ENCODE data around the gene ARID4B.
A peak's percentile ranks its signal among the peaks of the same experiment; 100 is the strongest.
"Not testable (repeated sequence)": the region's sequence is repeated elsewhere in the genome, so short reads cannot be mapped to it uniquely, and the experiment has no call there.

Gene ARID4B

DNA sequence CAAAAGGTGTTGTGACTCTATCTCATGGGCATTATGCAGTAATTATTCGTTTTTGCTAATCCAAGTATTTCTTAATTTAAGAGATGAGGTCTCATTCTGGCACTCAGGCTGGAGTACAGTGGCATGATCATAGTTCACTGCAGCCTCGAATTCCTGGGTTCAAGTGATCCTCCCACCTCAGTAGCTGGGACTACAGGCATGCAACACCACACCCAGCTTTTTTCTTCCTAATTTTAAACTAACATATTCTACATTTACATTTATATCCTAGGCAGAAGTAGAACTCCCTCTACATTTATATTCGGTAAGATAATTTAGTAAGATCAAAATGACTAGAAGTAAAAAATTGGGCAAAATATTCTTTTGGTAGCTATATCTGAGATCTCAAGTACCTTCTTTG, 116.5 kb downstream of the ARID4B start:
- DNase-seq: no peak
- Mint-ChIP-seq H3K27me3 (ENCODE audit: low read depth, poor library complexity) (no peaks in the 10 kb centered on the region), H3K36me3 (ENCODE audit: low read depth) (peaks cover 52% of the 10 kb centered on the region), H3K4me3 (no peak overlapping the region), H3K9me3 (no peaks in the 10 kb centered on the region), H3K27ac (no peak overlapping the region), H3K4me1 (no peaks in the 10 kb centered on the region)
- TF ChIP-seq, protein P1, sequence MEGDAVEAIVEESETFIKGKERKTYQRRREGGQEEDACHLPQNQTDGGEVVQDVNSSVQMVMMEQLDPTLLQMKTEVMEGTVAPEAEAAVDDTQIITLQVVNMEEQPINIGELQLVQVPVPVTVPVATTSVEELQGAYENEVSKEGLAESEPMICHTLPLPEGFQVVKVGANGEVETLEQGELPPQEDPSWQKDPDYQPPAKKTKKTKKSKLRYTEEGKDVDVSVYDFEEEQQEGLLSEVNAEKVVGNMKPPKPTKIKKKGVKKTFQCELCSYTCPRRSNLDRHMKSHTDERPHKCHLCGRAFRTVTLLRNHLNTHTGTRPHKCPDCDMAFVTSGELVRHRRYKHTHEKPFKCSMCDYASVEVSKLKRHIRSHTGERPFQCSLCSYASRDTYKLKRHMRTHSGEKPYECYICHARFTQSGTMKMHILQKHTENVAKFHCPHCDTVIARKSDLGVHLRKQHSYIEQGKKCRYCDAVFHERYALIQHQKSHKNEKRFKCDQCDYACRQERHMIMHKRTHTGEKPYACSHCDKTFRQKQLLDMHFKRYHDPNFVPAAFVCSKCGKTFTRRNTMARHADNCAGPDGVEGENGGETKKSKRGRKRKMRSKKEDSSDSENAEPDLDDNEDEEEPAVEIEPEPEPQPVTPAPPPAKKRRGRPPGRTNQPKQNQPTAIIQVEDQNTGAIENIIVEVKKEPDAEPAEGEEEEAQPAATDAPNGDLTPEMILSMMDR (IDR thresholded peaks at IDR 0.05): no peak

- no peaks in the 10 kb centered on the region for H3K27me3 Mint-ChIP-seq (ENCODE audit: low read depth, poor library complexity)
Measured at GRCh38 chr1:235207209-235207565, 120.8 kb downstream of the ARID4B start.

DNA sequence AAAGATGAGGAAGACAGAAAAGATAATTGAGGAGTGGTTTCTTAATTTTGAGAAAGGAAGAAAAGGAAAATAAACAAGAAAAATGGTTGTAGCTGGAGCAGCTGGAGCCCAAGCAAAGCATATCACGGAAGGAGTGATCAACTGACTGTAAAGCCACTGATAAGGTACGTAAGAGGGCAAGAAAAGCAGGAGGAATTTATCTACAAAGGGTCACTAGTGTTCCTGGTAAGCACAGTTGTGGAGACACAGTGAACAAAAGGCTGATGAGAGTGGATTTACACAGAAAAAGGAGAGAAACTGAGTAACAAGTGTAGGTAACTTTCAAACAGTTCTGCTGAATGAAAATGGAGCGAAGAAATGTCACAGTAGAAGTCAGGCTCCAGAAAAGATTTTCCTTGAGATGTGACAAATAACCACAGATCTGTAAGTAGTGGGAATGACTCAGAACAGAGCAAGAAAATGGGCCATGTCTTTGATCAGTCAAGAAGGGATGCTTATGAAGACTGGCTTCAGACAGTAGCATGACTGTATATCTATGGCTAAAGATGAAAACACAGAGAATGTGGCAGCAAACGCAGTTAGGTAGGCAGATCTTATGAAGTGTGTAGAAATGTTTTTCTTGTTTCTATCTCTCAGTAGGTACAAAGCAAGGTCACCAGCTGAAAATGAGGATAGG, 121.3 kb downstream of the ARID4B start:
- no peak overlapping the region for H3K4me3 Mint-ChIP-seq
- H3K27me3 Mint-ChIP-seq (ENCODE audit: low read depth, poor library complexity): no peaks in the 10 kb centered on the region
- H3K36me3 Mint-ChIP-seq (ENCODE audit: low read depth): peaks cover 60% of the 10 kb centered on the region
- no peak for DNase-seq
- peak overlapping the region; percentile 85 for H3K27ac Mint-ChIP-seq
- H3K4me1 Mint-ChIP-seq: no peaks in the 10 kb centered on the region
- no peaks in the 10 kb centered on the region for H3K9me3 Mint-ChIP-seq
- TF ChIP-seq, protein P1 (IDR thresholded peaks at IDR 0.05): no peak

More at GRCh38 chr1:235207209-235207565, 120.8 kb downstream of the ARID4B start:
- TF ChIP-seq, protein P1 (IDR thresholded peaks at IDR 0.05): no peak
- H3K4me3 Mint-ChIP-seq: no peak overlapping the region
- no peaks in the 10 kb centered on the region for H3K4me1 Mint-ChIP-seq
- H3K9me3 Mint-ChIP-seq: no peaks in the 10 kb centered on the region
- no peak for DNase-seq
- H3K27ac Mint-ChIP-seq: peak overlapping the region; percentile 49
- peaks cover 66% of the 10 kb centered on the region for H3K36me3 Mint-ChIP-seq (ENCODE audit: low read depth)

DNA sequence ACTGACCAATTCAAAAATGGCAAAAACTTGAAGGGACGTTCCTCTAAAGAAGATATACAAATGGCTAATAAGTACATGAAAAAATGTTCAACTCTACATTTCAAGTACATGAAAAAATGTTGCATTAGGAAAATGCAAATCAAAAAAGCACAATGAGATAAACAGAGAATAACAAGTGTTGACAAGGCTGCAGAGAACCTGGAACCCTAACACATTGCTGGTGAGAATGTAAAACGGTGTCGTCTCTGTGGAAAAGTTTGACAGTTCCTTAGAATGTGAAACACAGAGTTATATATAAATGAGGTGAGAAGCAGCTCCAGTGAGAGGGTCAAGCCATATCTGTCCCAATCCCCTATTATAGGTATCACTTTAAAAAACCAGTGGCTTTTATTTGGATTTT, 122.3 kb downstream of the ARID4B start:
- Mint-ChIP-seq H3K27ac (no peak overlapping the region), H3K4me1 (no peaks in the 10 kb centered on the region), H3K4me3 (no peak overlapping the region), H3K27me3 (ENCODE audit: low read depth, poor library complexity) (no peaks in the 10 kb centered on the region), H3K36me3 (ENCODE audit: low read depth) (peaks cover 56% of the 10 kb centered on the region), H3K9me3 (no peaks in the 10 kb centered on the region)
- TF ChIP-seq, protein P1 (IDR thresholded peaks at IDR 0.05): no peak
- DNase-seq: no peak

- Mint-ChIP-seq H3K27ac (no peak overlapping the region), H3K4me1 (no peaks in the 10 kb centered on the region), H3K27me3 (ENCODE audit: low read depth, poor library complexity) (no peaks in the 10 kb centered on the region), H3K36me3 (ENCODE audit: low read depth) (peaks cover 56% of the 10 kb centered on the region), H3K9me3 (no peaks in the 10 kb centered on the region), H3K4me3 (no peak overlapping the region)
- TF ChIP-seq, protein P1 (IDR thresholded peaks at IDR 0.05): no peak
- DNase-seq: no peak
Measured at GRCh38 chr1:235203428-235203827, 124.6 kb downstream of the ARID4B start.

DNA sequence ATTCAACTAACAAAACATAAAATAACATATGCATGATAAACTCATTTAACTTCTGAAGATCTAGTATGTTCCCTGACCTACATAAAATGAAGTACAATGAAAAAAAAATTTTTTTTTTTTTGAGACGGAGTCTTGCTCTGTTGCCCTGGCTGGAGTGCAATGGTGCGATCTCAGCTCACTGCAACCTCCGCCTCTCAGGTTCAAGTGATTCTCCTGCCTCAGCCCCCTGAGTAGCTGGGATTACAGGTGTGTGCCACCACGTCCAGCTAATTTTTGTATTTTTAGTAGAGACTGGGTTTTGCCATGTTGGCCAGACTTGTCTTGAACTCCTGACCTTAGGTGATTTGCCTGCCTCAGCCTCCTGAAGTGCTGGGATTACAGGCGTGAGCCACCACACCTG, 125.5 kb downstream of the ARID4B start:
- not testable (repeated sequence) for H3K27me3 Mint-ChIP-seq (ENCODE audit: low read depth, poor library complexity); H3K9me3 Mint-ChIP-seq; H3K4me1 Mint-ChIP-seq; DNase-seq; H3K4me3 Mint-ChIP-seq; H3K27ac Mint-ChIP-seq
- peaks cover 57% of the 10 kb centered on the region for H3K36me3 Mint-ChIP-seq (ENCODE audit: low read depth)

All from nephron progenitor cell (in vitro differentiated cells).